Activated CD4-positive, CD25-positive, alpha-beta regulatory T cell (primary cell): ENCODE results near the gene PFDN2.
"Not testable (repeated sequence)": the region's sequence is repeated elsewhere in the genome, so short reads cannot be mapped to it uniquely, and the experiment has no call there.

Source experiments
- DNase-seq, 4 experiments: peaks; one replicate each; lab custom pipeline; 2025; lab: John Stamatoyannopoulos, UW

PFDN2 gene

GRCh38 chr1:161080441-161081405 is 37.1 kb downstream of the PFDN2 start:
- DNase-seq: no peak

- DNase-seq: no peak
Observed at GRCh38 chr1:161079436-161080110, 38.3 kb downstream of the PFDN2 start.

- DNase-seq: no peak
Observed at GRCh38 chr1:161077426-161077825, 40.4 kb downstream of the PFDN2 start.

- DNase-seq: no peak
Observed at GRCh38 chr1:161076410-161076809, 41.4 kb downstream of the PFDN2 start.

- no peak for DNase-seq
Observed at GRCh38 chr1:161074676-161075368, 43.0 kb downstream of the PFDN2 start.

- no peak for DNase-seq
Observed at GRCh38 chr1:161073474-161074121, 44.2 kb downstream of the PFDN2 start.

- DNase-seq: no peak
Observed at GRCh38 chr1:161072751-161073449, 44.9 kb downstream of the PFDN2 start.

- DNase-seq: peak in 1 of 4 experiments; percentile 14
Observed at GRCh38 chr1:161071886-161072371, 45.9 kb downstream of the PFDN2 start.

- no peak for DNase-seq
Observed at GRCh38 chr1:161070761-161071160, 47.1 kb downstream of the PFDN2 start.

- DNase-seq: peak; percentile 43 to 81 (median 64)
Observed at GRCh38 chr1:161069731-161070270, 48.0 kb downstream of the PFDN2 start, which contains the start of gene ARHGAP30. Gene ARHGAP30, minus strand, starts transcription at chr1:161069891. Its CDS starts 267 bp downstream, at chr1:161069624.

- DNase-seq: no peak
Observed at GRCh38 chr1:161069241-161069640, 48.6 kb downstream of the PFDN2 start.

- DNase-seq: peak; percentile 32 to 61 (median 54)
Observed at GRCh38 chr1:161068306-161069234, 49.3 kb downstream of the PFDN2 start.

- no peak for DNase-seq
Observed at GRCh38 chr1:161066694-161067093, 51.1 kb downstream of the PFDN2 start.

- not testable (repeated sequence) for DNase-seq
Observed at GRCh38 chr1:161065681-161066080, 52.2 kb downstream of the PFDN2 start.

- not testable (repeated sequence) for DNase-seq
Observed at GRCh38 chr1:161063936-161064335, 53.9 kb downstream of the PFDN2 start.

GRCh38 chr1:161061419-161061818 is 56.4 kb downstream of the PFDN2 start:
- no peak for DNase-seq

GRCh38 chr1:161059293-161059692 is 58.5 kb downstream of the PFDN2 start:
- DNase-seq: no peak

- no peak for DNase-seq
Observed at GRCh38 chr1:161054805-161055204, 63.0 kb downstream of the PFDN2 start.

- no peak for DNase-seq
Observed at GRCh38 chr1:161054232-161054631, 63.6 kb downstream of the PFDN2 start.

GRCh38 chr1:161052899-161053298 is 64.9 kb downstream of the PFDN2 start:
- DNase-seq: no peak
